Right lung (tissue), 5 donors: ENCODE data around the gene ATXN2. TPM values are rescaled to one million over a fixed set of nuclear protein-coding genes. Genes with fewer than 3 reads are reported as not detected.
A peak's percentile ranks its signal among the peaks of the same experiment; 100 is the strongest.
"Not testable (repeated sequence)": the region's sequence is repeated elsewhere in the genome, so short reads cannot be mapped to it uniquely, and the experiment has no call there.

Experiments
- DNase-seq, 2 donors: peaks; one replicate each; pipeline ENCODE4 v3.0.0-alpha.2; 2013
- polyA plus RNA-seq, 5 donors: library from polyadenylated mRNA; unstranded; fragments of 120-200 nt; gene quantifications; one replicate each; pipeline versions ENCODE4 v1.2.1 to v1.2.3, GENCODE V29; 2013; ENCODE audit warnings: inconsistent platforms in 1 of 5, low replicate concordance in 1 of 5; ENCODE audit not compliant: insufficient read length in 5 of 5, insufficient read depth in 1 of 5

Gene ATXN2
- polyA plus RNA-seq, 5 donors: 61.5 to 81.8 (median 68.6) TPM

GRCh38 chr12:111578276-111578970, 20.7 kb downstream of the ATXN2 start:
- no peak for DNase-seq

- DNase-seq: no peak
Observed at GRCh38 chr12:111574797-111575443, 24.2 kb downstream of the ATXN2 start.

- no peak for DNase-seq
Observed at GRCh38 chr12:111573476-111573875, 25.6 kb downstream of the ATXN2 start.

- no peak for DNase-seq
Observed at GRCh38 chr12:111570084-111570961, 28.8 kb downstream of the ATXN2 start.

- DNase-seq: no peak
Observed at GRCh38 chr12:111569363-111570083, 29.6 kb downstream of the ATXN2 start.

- not testable (repeated sequence) for DNase-seq
Observed at GRCh38 chr12:111560844-111561243, 38.3 kb downstream of the ATXN2 start.

GRCh38 chr12:111558107-111558376, 41.1 kb downstream of the ATXN2 start:
- DNase-seq: no peak

- DNase-seq: no peak
Observed at GRCh38 chr12:111557271-111558106, 41.6 kb downstream of the ATXN2 start.

GRCh38 chr12:111556676-111557075, 42.4 kb downstream of the ATXN2 start:
- no peak for DNase-seq

- not testable (repeated sequence) for DNase-seq
Observed at GRCh38 chr12:111555313-111555712, 43.8 kb downstream of the ATXN2 start.

GRCh38 chr12:111546758-111547383, 52.2 kb downstream of the ATXN2 start:
- DNase-seq: no peak

- no peak for DNase-seq
Observed at GRCh38 chr12:111546171-111546570, 52.9 kb downstream of the ATXN2 start.

- no peak for DNase-seq
Observed at GRCh38 chr12:111544032-111544431, 55.1 kb downstream of the ATXN2 start.

GRCh38 chr12:111532751-111533150, 66.4 kb downstream of the ATXN2 start:
- DNase-seq: no peak

- DNase-seq: peak; percentile 12 to 30
Observed at GRCh38 chr12:111529424-111530368, 69.4 kb downstream of the ATXN2 start.

- DNase-seq: no peak
Observed at GRCh38 chr12:111523587-111524167, 75.4 kb downstream of the ATXN2 start.

GRCh38 chr12:111521801-111522200, 77.3 kb downstream of the ATXN2 start:
- DNase-seq: no peak

GRCh38 chr12:111519937-111520336, 79.2 kb downstream of the ATXN2 start:
- no peak for DNase-seq

GRCh38 chr12:111519083-111519482, 80.0 kb downstream of the ATXN2 start:
- DNase-seq: no peak
